Activated CD4-positive, alpha-beta T cell treated with anti-CD3 and anti-CD28 coated beads for 36 hours (primary cell): ENCODE measurements around the gene F3. TPM values are rescaled to one million over a fixed set of nuclear protein-coding genes. Genes with fewer than 3 reads are reported as not detected.

Experiments
- ATAC-seq: fragments of 200-7000 bp; cut with Tn5 transposase; one replicate; pipeline ENCODE4 v1.10.0; 2021; ENCODE audit warnings: mild to moderate bottlenecking, moderate library complexity
- CTCF ChIA-PET: fragments of 350-600 bp; sonication (Branson Sonifier 250); formaldehyde crosslinking; loops from one replicate; lab custom pipeline; 2021; ENCODE audit warnings: antibody characterized with exemption; lab: Charles Lee
- POLR2A ChIA-PET: fragments of 350-600 bp; sonication (Branson Sonifier 250); formaldehyde crosslinking; loops from one replicate; lab custom pipeline; 2021; ENCODE audit warnings: antibody characterized with exemption, inconsistent platforms; lab: Charles Lee
- DNase-seq: peaks from one replicate; pipeline ENCODE4 v3.0.0-alpha.2; 2020
- H3K27ac Mint-ChIP-seq: one replicate; pipeline ENCODE4 v1.8.0; 2021; ENCODE audit warnings: mixed read lengths
- H3K27me3 Mint-ChIP-seq: one replicate; pipeline ENCODE4 v1.8.0; 2021; ENCODE audit warnings: mixed read lengths
- H3K36me3 Mint-ChIP-seq: one replicate; pipeline ENCODE4 v1.8.0; 2021; ENCODE audit warnings: low read depth, mixed read lengths
- H3K4me1 Mint-ChIP-seq: one replicate; pipeline ENCODE4 v1.8.0; 2021; ENCODE audit warnings: mixed read lengths
- H3K4me3 Mint-ChIP-seq: one replicate; pipeline ENCODE4 v1.8.0; 2021; ENCODE audit warnings: mild to moderate bottlenecking, moderate library complexity, mixed read lengths
- H3K9me3 Mint-ChIP-seq: one replicate; pipeline ENCODE4 v1.8.0; 2021; ENCODE audit warnings: low read depth, mixed read lengths
- intact Hi-C, 2 experiments: fragments of 100-400 bp; cut with DNase I in 1 of 2; cut with micrococcal nuclease in 1 of 2; formaldehyde crosslinking; loops; one replicate each; pipeline versions ENCODE4 v1.14.2 to v1.15.1; 2022 to 2024; cut with DNase I, micrococcal nuclease
- total RNA-seq, 2 experiments: library from RNA; stranded (reverse); gene quantifications; one replicate each; pipeline ENCODE4 v1.2.3, GENCODE V29; 2021

F3 gene
- total RNA-seq, 2 experiments from 2014 or later, result 0.07 TPM; not detected in 1

DNA sequence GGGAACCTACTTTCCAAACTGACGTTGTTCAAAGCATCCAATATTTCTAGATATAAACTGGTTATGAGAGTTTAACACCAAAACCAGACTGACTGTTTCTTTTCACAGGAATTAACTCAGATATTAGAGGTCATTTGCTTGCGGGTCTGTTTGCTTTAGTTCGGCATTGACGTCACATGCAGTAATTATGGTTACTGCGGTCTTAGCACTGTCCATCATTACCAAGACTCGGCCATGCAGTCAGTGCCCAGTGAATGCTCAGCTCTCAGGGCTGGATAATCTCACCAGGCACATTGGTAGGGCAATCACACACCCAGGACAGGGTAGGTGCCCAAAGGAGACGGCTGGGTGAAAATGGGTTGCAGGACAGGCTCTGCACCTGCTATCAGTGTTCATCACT lies 9.9 kb upstream of the F3 start:
- peaks cover 11% of the 10 kb centered on the region for H3K27me3 Mint-ChIP-seq

DNA sequence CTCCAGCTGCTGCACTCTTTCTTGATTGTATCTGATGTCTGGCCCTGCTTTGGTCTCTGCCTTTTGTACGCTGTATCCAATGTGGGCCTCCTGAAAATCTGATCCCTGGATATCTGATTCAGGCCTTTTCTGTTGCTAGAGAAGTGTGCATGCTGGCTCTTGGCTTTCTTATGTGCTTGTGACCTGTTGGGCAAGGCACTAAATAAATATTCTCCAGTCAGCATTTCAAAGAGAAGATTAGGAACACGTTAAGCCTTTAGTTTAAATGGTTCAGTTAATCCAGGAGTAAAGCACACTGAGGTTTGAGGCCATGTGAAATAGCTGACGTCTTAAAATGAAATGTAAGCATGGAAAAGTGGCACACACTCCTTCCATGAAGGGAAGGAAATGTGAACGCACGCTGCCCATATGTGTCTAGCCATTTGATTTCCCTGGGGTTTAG lies 9.3 kb upstream of the F3 start:
- no peak for DNase-seq
- H3K9me3 Mint-ChIP-seq, result no peaks in the 10 kb centered on the region
- intact Hi-C loops, result no loop called here
- ATAC-seq, result no peak
- no peaks in the 10 kb centered on the region for H3K36me3 Mint-ChIP-seq
- peaks cover 14% of the 10 kb centered on the region for H3K27me3 Mint-ChIP-seq
- POLR2A ChIA-PET, result no interaction called here
- H3K4me3 Mint-ChIP-seq, result no peak overlapping the region
- CTCF ChIA-PET, result no interaction called here
- H3K27ac Mint-ChIP-seq, result no peak overlapping the region
- H3K4me1 Mint-ChIP-seq, result no peaks in the 10 kb centered on the region

More for the DNA sequence above, 9.9 kb upstream of the F3 start:
- no peak for ATAC-seq
- Mint-ChIP-seq H3K27ac (no peak overlapping the region), H3K4me3 (no peak overlapping the region), H3K36me3 (no peaks in the 10 kb centered on the region), H3K9me3 (no peaks in the 10 kb centered on the region), H3K4me1 (no peaks in the 10 kb centered on the region)
- DNase-seq, result no peak
- intact Hi-C loops, result no loop called here
- POLR2A ChIA-PET, result no interaction called here
- CTCF ChIA-PET, result no interaction called here

DNA sequence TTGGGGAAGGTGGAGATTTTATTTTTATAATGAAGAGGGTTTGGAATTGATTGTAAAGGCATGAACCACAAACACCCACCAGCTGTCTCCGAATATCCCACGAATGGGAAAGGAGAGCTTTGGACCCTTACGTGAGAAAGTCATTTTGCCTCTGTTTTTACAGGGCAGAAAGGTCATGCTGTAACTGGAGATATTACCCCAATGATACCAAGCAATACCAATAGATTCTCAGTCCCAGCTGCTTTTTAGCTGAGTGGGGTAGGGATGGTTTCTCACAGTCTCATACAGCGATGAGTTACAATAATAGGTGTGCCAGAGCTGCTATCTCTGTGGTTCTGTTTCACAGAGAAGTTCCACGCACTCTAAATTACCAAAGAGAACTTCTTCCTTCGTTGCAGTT lies 8.8 kb upstream of the F3 start:
- no peak for ATAC-seq
- no peaks in the 10 kb centered on the region for H3K9me3 Mint-ChIP-seq
- H3K4me3 Mint-ChIP-seq, result no peak overlapping the region
- H3K27me3 Mint-ChIP-seq, result peaks cover 14% of the 10 kb centered on the region
- ChIA-PET POLR2A (no interaction called here), CTCF (interaction anchor here (0.7 kb wide), 1 partner anchor 911 kb away, joined by 3 read pairs; no protein-coding TSS in a partner anchor)
- H3K4me1 Mint-ChIP-seq, result no peaks in the 10 kb centered on the region
- no peak overlapping the region for H3K27ac Mint-ChIP-seq
- no peak for DNase-seq
- intact Hi-C loops, result no loop called here
- H3K36me3 Mint-ChIP-seq, result no peaks in the 10 kb centered on the region

DNA sequence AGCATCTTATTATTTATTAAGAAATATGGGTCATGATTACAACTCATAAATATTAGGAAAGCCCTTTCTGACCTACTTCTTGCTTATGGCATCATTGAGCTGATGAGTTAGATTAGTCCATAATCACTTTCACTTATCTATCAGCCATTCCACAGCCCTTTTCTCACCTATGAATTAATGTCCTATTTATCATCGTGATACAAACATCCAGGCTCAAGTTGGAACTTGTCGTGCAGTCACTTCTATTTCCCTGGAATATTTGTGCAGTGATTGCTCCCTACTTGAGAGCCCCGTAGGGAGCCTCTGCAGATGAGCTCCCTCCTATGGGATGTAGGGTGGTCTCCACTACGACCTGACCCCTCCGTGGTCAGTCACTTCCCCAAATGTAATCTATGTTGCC lies 8.1 kb upstream of the F3 start:
- no peak for ATAC-seq
- ChIA-PET CTCF (interaction anchor here (0.7 kb wide), 1 partner anchor 911 kb away, joined by 3 read pairs; no protein-coding TSS in a partner anchor), POLR2A (no interaction called here)
- Mint-ChIP-seq H3K27me3 (peaks cover 18% of the 10 kb centered on the region), H3K36me3 (no peaks in the 10 kb centered on the region), H3K4me3 (no peak overlapping the region), H3K4me1 (no peaks in the 10 kb centered on the region), H3K9me3 (no peaks in the 10 kb centered on the region), H3K27ac (no peak overlapping the region)
- intact Hi-C loops, result loop anchor here in 1 of 2 experiments (10.0 kb wide), 1 partner anchor 525 kb away; the partner anchor contains the start of gene ALG14
- DNase-seq, result no peak

DNA sequence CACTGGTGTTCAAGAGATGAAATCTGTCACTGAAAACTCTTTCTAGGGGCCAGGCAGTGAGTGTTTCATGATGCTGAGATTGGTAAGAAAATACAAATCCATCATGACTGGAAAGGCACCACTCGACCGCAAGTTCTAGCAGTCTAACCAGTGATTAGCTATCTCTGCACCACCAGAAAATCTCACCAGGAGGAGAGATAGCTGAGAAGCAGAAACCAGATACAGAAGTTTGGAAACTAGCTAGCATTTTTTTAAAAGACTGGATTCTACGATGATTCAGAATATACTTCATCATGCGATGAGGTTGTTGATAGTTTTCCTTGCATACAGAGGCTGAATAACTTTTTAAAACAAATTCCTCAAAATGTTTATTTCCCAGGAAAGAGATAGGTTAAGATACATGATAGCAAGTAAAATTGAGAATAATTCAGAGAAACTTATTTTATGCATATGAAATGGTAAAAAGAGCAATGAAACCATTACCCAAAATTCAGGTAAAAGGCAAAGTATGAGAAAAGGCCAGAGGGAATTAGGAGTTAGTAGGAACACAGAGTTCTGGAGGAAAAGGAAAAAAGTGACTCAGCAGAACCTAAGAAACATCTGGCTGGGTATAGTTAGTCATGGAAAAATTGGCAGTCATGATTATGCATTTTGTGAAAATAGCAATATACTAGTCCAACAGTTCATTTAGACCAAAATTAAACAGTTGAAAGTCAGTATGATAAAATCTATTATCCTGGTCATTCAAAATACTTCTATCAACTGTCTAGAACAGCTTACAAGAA lies 3.3 kb upstream of the F3 start:
- intact Hi-C loops, result loop anchor here (5.0 to 10.0 kb wide), 3 partner anchors 308 to 687 kb away; partner anchors contain the start of genes ARHGAP29 (in 2 of the 2), ALG14 (in 1 of the 2) and RWDD3 (in 1 of the 2)
- ATAC-seq (no peak), DNase-seq (no peak)
- Mint-ChIP-seq H3K4me1 (peaks cover 13% of the 10 kb centered on the region), H3K27ac (no peak overlapping the region), H3K9me3 (no peaks in the 10 kb centered on the region), H3K27me3 (peaks cover 48% of the 10 kb centered on the region), H3K36me3 (no peaks in the 10 kb centered on the region), H3K4me3 (no peak overlapping the region)
- ChIA-PET CTCF (interaction anchor here (0.7 kb wide), 1 partner anchor 938 kb away, joined by 3 read pairs; no protein-coding TSS in a partner anchor), POLR2A (no interaction called here)

DNA sequence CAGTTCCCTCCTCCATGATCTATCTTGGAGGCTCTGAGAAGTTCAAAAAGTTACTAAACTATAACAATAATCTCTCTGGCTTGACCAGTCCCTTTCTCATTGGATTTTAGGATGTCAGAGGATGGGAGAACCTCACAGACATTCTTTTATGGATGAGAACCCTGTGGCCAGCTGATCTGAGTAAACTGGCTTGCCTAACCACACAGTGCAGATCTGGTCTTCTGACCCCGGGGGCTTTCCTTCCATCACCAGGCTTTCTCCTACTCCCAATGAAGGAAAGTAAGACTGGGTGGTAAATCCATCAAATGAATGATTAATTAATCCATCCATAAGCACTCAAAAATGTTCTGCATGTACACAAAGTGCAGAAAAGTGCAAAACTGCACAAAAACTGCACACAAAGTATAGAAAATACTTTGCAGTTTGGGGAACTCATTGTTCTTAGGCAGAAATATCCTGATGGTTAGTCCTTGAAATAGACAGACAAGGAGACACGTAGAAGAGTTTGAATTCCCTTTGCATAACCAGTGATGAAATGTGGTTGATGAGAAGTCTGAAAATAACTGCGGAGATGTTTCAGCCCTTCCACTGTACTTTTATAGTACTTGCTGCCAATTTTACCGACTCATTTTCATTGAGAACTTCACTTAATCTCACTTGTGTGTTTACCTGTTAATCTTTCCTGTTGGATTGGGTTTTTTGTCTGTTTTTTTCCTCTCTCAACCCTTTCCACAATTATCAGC lies 2.5 kb upstream of the F3 start:
- Mint-ChIP-seq H3K27me3 (peaks cover 56% of the 10 kb centered on the region), H3K36me3 (no peaks in the 10 kb centered on the region)

DNA sequence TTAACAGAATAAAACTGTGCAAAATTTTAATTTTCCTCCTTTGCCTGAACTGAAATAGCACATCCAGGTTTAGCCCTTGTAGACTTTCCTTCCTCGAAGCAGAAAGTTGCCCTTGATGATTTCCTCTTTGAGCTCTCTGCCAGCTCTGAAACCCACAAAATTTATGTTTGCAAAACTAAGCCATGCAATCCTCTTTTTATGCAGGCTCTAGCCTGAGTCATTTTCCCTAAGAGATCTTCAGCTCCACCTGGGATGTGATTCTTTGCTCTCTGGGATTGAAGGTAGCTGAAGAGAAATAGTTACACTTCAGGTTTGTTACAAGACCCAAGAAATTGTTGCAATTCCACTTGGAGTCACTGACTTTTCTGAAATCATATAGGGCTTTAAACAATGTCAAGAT lies 1.4 kb upstream of the F3 start:
- Mint-ChIP-seq H3K4me1 (peaks cover 13% of the 10 kb centered on the region), H3K27me3 (peaks cover 65% of the 10 kb centered on the region), H3K4me3 (no peak overlapping the region), H3K9me3 (no peaks in the 10 kb centered on the region), H3K36me3 (no peaks in the 10 kb centered on the region), H3K27ac (no peak overlapping the region)
- ATAC-seq (no peak), DNase-seq (no peak)
- ChIA-PET POLR2A (no interaction called here), CTCF (interaction anchor here (0.6 to 1.7 kb wide), 3 partner anchors 63 to 311 kb away, joined by 3 to 5 read pairs (median 3); no protein-coding TSS in a partner anchor)
- intact Hi-C loops, result loop anchor here (5.0 to 10.0 kb wide), 3 partner anchors 306 to 689 kb away; partner anchors contain the start of genes ARHGAP29 (in 2 of the 2), ALG14 (in 1 of the 2) and RWDD3 (in 1 of the 2)

More for the DNA sequence above, 2.5 kb upstream of the F3 start:
- Mint-ChIP-seq H3K9me3 (no peaks in the 10 kb centered on the region), H3K4me1 (peaks cover 13% of the 10 kb centered on the region), H3K27ac (no peak overlapping the region), H3K4me3 (no peak overlapping the region)
- CTCF ChIA-PET, result no interaction called here
- ATAC-seq (no peak), DNase-seq (no peak)
- intact Hi-C loops, result loop anchor here (5.0 to 10.0 kb wide), 3 partner anchors 307 to 688 kb away; partner anchors contain the start of genes ARHGAP29 (in 2 of the 2), ALG14 (in 1 of the 2) and RWDD3 (in 1 of the 2)
- POLR2A ChIA-PET, result no interaction called here

DNA sequence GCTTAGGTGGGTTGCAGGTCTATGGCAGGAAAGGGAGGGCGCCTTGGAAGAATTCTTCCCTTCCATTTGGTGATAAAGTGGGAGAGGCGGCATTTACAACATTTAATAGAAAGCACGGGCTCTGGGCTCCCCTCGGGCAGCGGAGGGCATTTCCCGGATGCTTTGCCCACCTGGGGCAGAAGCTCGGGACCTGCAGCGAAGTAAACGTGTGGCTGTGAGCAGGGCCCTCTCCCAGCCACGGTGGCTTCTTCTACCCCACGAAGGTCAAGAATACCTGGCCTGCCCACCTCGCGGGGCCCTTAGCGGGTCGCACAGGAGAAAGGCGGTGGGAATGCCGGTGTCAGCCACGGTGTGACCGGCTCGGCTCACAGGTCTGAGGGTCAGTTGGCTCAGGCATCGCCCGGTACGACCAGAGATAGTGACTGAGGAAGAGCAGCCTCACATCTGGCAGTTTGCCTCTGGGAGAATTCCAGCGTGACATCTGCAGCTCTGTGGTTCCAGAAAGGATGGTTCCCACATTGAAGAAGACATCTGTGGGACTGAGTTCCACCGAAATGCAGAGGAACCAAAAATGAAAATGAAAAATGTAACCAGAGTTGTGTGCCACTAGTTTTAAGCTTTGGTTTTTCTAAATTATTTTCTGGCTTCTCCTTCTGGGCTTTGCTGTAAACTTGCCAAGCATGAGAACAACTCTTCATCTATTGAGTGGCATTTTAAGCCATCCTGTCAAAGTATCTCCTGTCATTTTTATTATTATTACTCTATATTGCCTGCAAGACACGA lies 720 bp upstream of the F3 start:
- no peak for ATAC-seq
- Mint-ChIP-seq H3K4me1 (peaks cover 13% of the 10 kb centered on the region), H3K9me3 (no peaks in the 10 kb centered on the region), H3K27me3 (peaks cover 67% of the 10 kb centered on the region), H3K36me3 (no peaks in the 10 kb centered on the region), H3K27ac (no peak overlapping the region), H3K4me3 (peak overlapping the region; percentile 68)
- DNase-seq, result no peak
- CTCF ChIA-PET, result interaction anchor here (0.6 to 1.7 kb wide), 5 partner anchors 62 to 312 kb away, joined by 3 to 5 read pairs (median 3); no protein-coding TSS in a partner anchor
- intact Hi-C loops, result loop anchor here (5.0 to 10.0 kb wide), 3 partner anchors 305 to 690 kb away; partner anchors contain the start of genes ARHGAP29 (in 2 of the 2), ALG14 (in 1 of the 2) and RWDD3 (in 1 of the 2)
- POLR2A ChIA-PET, result no interaction called here

DNA sequence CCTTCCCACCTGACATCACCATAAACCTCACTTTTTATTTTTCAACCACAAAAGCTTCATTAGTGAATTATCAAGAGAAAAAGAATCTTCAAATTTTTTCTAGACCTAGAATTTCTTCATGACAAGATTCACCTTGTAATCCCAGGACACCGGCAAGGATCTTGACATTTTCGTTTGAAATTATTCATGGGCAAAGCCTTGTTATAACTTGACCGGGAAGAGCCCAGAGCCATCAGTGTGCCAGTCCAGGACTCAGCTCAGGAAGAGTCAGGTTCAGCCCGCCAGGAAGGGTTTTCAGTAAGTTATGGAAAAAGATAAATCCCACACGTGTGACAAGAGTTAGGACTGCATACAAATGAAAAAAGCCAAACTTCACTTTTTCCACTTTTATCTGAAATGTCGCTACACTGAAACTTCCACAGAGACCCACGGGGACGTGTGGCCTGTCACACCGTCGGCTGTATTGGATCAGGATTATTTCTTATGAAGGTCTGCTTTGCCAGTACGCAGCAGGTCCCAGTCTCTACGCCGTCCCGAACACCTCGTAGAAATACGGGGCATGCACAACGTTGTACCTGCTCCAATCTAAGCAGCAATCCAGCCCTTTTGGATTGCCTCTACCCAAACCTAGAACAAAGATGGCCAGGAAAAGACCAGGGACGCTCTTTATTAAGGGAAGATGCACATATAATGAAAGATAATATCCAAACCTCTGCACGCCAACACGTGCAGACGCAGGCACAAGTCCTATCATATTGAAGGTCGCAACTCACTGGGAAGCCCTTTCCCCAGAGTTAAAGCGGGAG lies 916 bp downstream of the F3 start:
- H3K4me1 Mint-ChIP-seq, result peaks cover 13% of the 10 kb centered on the region
- ATAC-seq (no peak), DNase-seq (no peak)
- POLR2A ChIA-PET, result no interaction called here
- H3K36me3 Mint-ChIP-seq, result no peaks in the 10 kb centered on the region
- H3K27me3 Mint-ChIP-seq, result peaks cover 66% of the 10 kb centered on the region
- CTCF ChIA-PET, result no interaction called here
- peak overlapping the region; percentile 68 for H3K4me3 Mint-ChIP-seq
- H3K9me3 Mint-ChIP-seq, result no peaks in the 10 kb centered on the region
- no peak overlapping the region for H3K27ac Mint-ChIP-seq
- intact Hi-C loops, result loop anchor here (1.0 to 10.0 kb wide), 4 partner anchors 122 to 692 kb away; partner anchors contain the start of genes ARHGAP29 (in 2 of the 2), ABCD3 (in 1 of the 2), ALG14 (in 1 of the 2) and RWDD3 (in 1 of the 2)

DNA sequence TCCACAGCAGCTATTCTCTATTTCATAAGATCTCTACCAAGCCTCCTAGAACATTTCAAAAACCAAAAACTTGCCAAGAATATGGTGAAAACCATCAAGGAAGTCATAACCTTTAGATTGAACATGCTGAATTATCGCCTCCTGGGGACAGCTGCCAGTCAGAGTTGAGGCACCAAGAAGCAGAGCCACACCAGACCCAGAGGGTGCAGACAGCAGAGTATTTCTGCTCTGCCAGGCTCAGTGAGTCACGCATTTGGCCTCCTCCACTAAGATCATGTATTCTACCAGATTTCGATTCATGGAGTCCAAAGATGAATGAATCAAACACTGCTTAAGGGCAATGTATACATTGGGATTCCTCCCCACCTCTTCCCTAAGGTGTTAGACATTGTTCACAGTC lies 2.1 kb downstream of the F3 start:
- POLR2A ChIA-PET, result no interaction called here
- CTCF ChIA-PET, result no interaction called here
- Mint-ChIP-seq H3K27me3 (peaks cover 62% of the 10 kb centered on the region), H3K4me1 (peaks cover 13% of the 10 kb centered on the region), H3K9me3 (no peaks in the 10 kb centered on the region), H3K4me3 (no peak overlapping the region), H3K27ac (no peak overlapping the region), H3K36me3 (no peaks in the 10 kb centered on the region)
- DNase-seq, result no peak
- intact Hi-C loops, result no loop called here
- no peak for ATAC-seq
